CD4-positive, CD25-positive, alpha-beta regulatory T cell (primary cell): ENCODE measurements around the gene EXOSC10. TPM values are rescaled to one million over a fixed set of nuclear protein-coding genes. Genes with fewer than 3 reads are reported as not detected.
A peak's percentile ranks its signal among the peaks of the same experiment; 100 is the strongest.
"Not testable (repeated sequence)": the region's sequence is repeated elsewhere in the genome, so short reads cannot be mapped to it uniquely, and the experiment has no call there.

Experiments
- ATAC-seq, 2 donors: fragments of 150-1000 bp; cut with Tn5 transposase; one replicate each; pipeline ENCODE4 v1.10.0; 2021; ENCODE audit warnings: low read depth in 2 of 2, moderate number of reproducible peaks in 2 of 2, moderate library complexity in 1 of 2
- DNase-seq, 3 donors: peaks; one replicate each; pipeline versions ENCODE4 v3.0.0 to v3.0.0-alpha.2; 2012 to 2022; ENCODE audit warnings: mixed read lengths in 1 of 3
- H3K27ac ChIP-seq: one replicate; pipeline ENCODE4 v1.7.0; 2013; ENCODE audit warnings: mild to moderate bottlenecking, low read length; ENCODE audit not compliant: insufficient read depth, poor library complexity, severe bottlenecking
- H3K27me3 ChIP-seq: one replicate; pipeline ENCODE4 v1.7.0; 2013; ENCODE audit warnings: low read length; ENCODE audit not compliant: control insufficient read depth, insufficient read depth
- H3K36me3 ChIP-seq: one replicate; pipeline ENCODE4 v1.7.0; 2013; ENCODE audit warnings: mild to moderate bottlenecking, low read length, moderate library complexity; ENCODE audit not compliant: control insufficient read depth, insufficient read depth
- H3K4me1 ChIP-seq: 2 replicates; pipeline ENCODE4 v1.7.0; 2013; ENCODE audit warnings: mild to moderate bottlenecking, low read length; ENCODE audit not compliant: insufficient read depth, control insufficient read depth, poor library complexity, severe bottlenecking
- H3K4me3 ChIP-seq: one replicate; pipeline ENCODE4 v1.7.0; 2013; ENCODE audit warnings: low read depth, mild to moderate bottlenecking, low read length, moderate library complexity
- H3K9me3 ChIP-seq, 2 experiments: 1 replicate in 1 of 2; 2 replicates in 1 of 2; pipeline ENCODE4 v1.7.0; 2013; ENCODE audit warnings: low read length in 2 of 2, mild to moderate bottlenecking in 1 of 2, moderate library complexity in 1 of 2; ENCODE audit not compliant: control insufficient read depth in 2 of 2
- H3K27ac Mint-ChIP-seq, 3 donors: one replicate each; pipeline ENCODE4 v1.8.0; 2020 to 2022; ENCODE audit warnings: mild to moderate bottlenecking in 3 of 3, mixed read lengths in 3 of 3, moderate library complexity in 2 of 3
- H3K27me3 Mint-ChIP-seq: one replicate; pipeline ENCODE4 v1.8.0; 2022; ENCODE audit warnings: mild to moderate bottlenecking, mixed read lengths
- H3K36me3 Mint-ChIP-seq: one replicate; pipeline ENCODE4 v1.8.0; 2020; ENCODE audit warnings: mixed read lengths
- H3K4me1 Mint-ChIP-seq, 4 donors: one replicate each; pipeline ENCODE4 v1.8.0; 2020 to 2022; ENCODE audit warnings: mixed read lengths in 4 of 4, mild to moderate bottlenecking in 1 of 4
- H3K4me3 Mint-ChIP-seq, 4 donors: one replicate each; pipeline ENCODE4 v1.8.0; 2020 to 2022; ENCODE audit warnings: mild to moderate bottlenecking in 4 of 4, mixed read lengths in 4 of 4, moderate library complexity in 3 of 4
- H3K9me3 Mint-ChIP-seq, 7 donors: one replicate each; pipeline ENCODE4 v1.8.0; 2020 to 2022; ENCODE audit warnings: mixed read lengths in 7 of 7, mild to moderate bottlenecking in 3 of 7, moderate library complexity in 2 of 7
- polyA plus RNA-seq, 4 donors: library from polyadenylated mRNA; unstranded; fragments of 300-500 nt; fragmentation: Illumina TruSeq; gene quantifications; one replicate each; pipeline ENCODE4 v1.2.3, GENCODE V29; 2021
- total RNA-seq: library from RNA; stranded (reverse); gene quantifications from one replicate; pipeline ENCODE4 v1.2.3, GENCODE V29; 2022

Gene EXOSC10
- total and polyA plus RNA-seq, 5 donors from 2014 or later: 37.0 to 81.7 (median 40.7) TPM

- no peak for ATAC-seq
- no peak overlapping the region for H3K4me3 ChIP-seq
- DNase-seq: no peak
- H3K4me1 Mint-ChIP-seq: no peaks in the 10 kb centered on the region
- no peak overlapping the region for H3K27ac ChIP-seq
- H3K9me3 Mint-ChIP-seq: no peaks in the 10 kb centered on the region
- H3K36me3 ChIP-seq: no peaks in the 10 kb centered on the region
- H3K27ac Mint-ChIP-seq: no peak overlapping the region
- no peaks in the 10 kb centered on the region for H3K9me3 ChIP-seq
- no peaks in the 10 kb centered on the region for H3K36me3 Mint-ChIP-seq
- H3K4me1 ChIP-seq: no peaks in the 10 kb centered on the region
- H3K4me3 Mint-ChIP-seq: no peak overlapping the region
- no peaks in the 10 kb centered on the region for H3K27me3 ChIP-seq
- H3K27me3 Mint-ChIP-seq: peaks cover 4% of the 10 kb centered on the region
Measured at GRCh38 chr1:11044086-11044848, 55.4 kb downstream of the EXOSC10 start.

- DNase-seq (no peak), ATAC-seq (no peak)
- H3K9me3 ChIP-seq: no peaks in the 10 kb centered on the region
- Mint-ChIP-seq H3K36me3 (no peaks in the 10 kb centered on the region), H3K27me3 (peaks cover 4% of the 10 kb centered on the region), H3K4me3 (no peak overlapping the region), H3K9me3 (no peaks in the 10 kb centered on the region), H3K4me1 (no peaks in the 10 kb centered on the region), H3K27ac (no peak overlapping the region)
- no peak overlapping the region for H3K27ac ChIP-seq
- H3K27me3 ChIP-seq: peaks cover 2% of the 10 kb centered on the region
- no peaks in the 10 kb centered on the region for H3K4me1 ChIP-seq
- no peak overlapping the region for H3K4me3 ChIP-seq
- H3K36me3 ChIP-seq: no peaks in the 10 kb centered on the region
Measured at GRCh38 chr1:11042995-11043874, 56.4 kb downstream of the EXOSC10 start.

GRCh38 chr1:11042065-11042464 lies 57.6 kb downstream of the EXOSC10 start:
- no peaks in the 10 kb centered on the region for H3K4me1 ChIP-seq
- peaks cover 2% of the 10 kb centered on the region for H3K27me3 ChIP-seq
- Mint-ChIP-seq H3K4me3 (no peak overlapping the region), H3K27ac (no peak overlapping the region), H3K4me1 (peaks cover 5 to 7% (median 6%) of the 10 kb centered on the region in 4 donors), H3K36me3 (no peaks in the 10 kb centered on the region), H3K9me3 (no peaks in the 10 kb centered on the region), H3K27me3 (peaks cover 12% of the 10 kb centered on the region)
- no peak overlapping the region for H3K27ac ChIP-seq
- no peaks in the 10 kb centered on the region for H3K9me3 ChIP-seq
- ATAC-seq (no peak), DNase-seq (no peak)
- H3K4me3 ChIP-seq: no peak overlapping the region
- H3K36me3 ChIP-seq: no peaks in the 10 kb centered on the region

- Mint-ChIP-seq H3K27ac (no peak overlapping the region), H3K27me3 (peaks cover 12% of the 10 kb centered on the region), H3K4me1 (peaks cover 5 to 7% (median 6%) of the 10 kb centered on the region in 4 donors), H3K9me3 (no peaks in the 10 kb centered on the region), H3K36me3 (no peaks in the 10 kb centered on the region), H3K4me3 (no peak overlapping the region)
- H3K27me3 ChIP-seq: peaks cover 2% of the 10 kb centered on the region
- no peaks in the 10 kb centered on the region for H3K36me3 ChIP-seq
- H3K4me3 ChIP-seq: no peak overlapping the region
- no peaks in the 10 kb centered on the region for H3K4me1 ChIP-seq
- ATAC-seq: no peak
- H3K9me3 ChIP-seq: no peaks in the 10 kb centered on the region
- H3K27ac ChIP-seq: no peak overlapping the region
- DNase-seq: no peak
Measured at GRCh38 chr1:11041048-11041447, 58.6 kb downstream of the EXOSC10 start.

GRCh38 chr1:11040105-11040429 lies 59.6 kb downstream of the EXOSC10 start:
- not testable (repeated sequence) for ATAC-seq, H3K4me1 Mint-ChIP-seq, H3K36me3 Mint-ChIP-seq, H3K27ac ChIP-seq, H3K9me3 ChIP-seq, H3K4me3 Mint-ChIP-seq, DNase-seq, H3K27me3 Mint-ChIP-seq, H3K9me3 Mint-ChIP-seq, H3K4me1 ChIP-seq, H3K4me3 ChIP-seq, H3K27me3 ChIP-seq, H3K27ac Mint-ChIP-seq, H3K36me3 ChIP-seq

- H3K36me3 Mint-ChIP-seq: no peaks in the 10 kb centered on the region
- DNase-seq (no peak), ATAC-seq (no peak)
- peaks cover 5 to 7% (median 6%) of the 10 kb centered on the region in 4 donors for H3K4me1 Mint-ChIP-seq
- no peak overlapping the region for H3K27ac Mint-ChIP-seq
- H3K27me3 ChIP-seq: peaks cover 2% of the 10 kb centered on the region
- no peak overlapping the region for H3K4me3 ChIP-seq
- H3K4me1 ChIP-seq: no peaks in the 10 kb centered on the region
- no peaks in the 10 kb centered on the region for H3K36me3 ChIP-seq
- no peaks in the 10 kb centered on the region for H3K9me3 ChIP-seq
- no peak overlapping the region for H3K27ac ChIP-seq
- no peaks in the 10 kb centered on the region for H3K9me3 Mint-ChIP-seq
- peaks cover 8% of the 10 kb centered on the region for H3K27me3 Mint-ChIP-seq
- H3K4me3 Mint-ChIP-seq: no peak overlapping the region
Measured at GRCh38 chr1:11039351-11040104, 60.1 kb downstream of the EXOSC10 start.

GRCh38 chr1:11037740-11038182 lies 61.9 kb downstream of the EXOSC10 start:
- Mint-ChIP-seq H3K27me3 (peaks cover 8% of the 10 kb centered on the region), H3K4me1 (peaks cover 5 to 7% (median 6%) of the 10 kb centered on the region in 4 donors), H3K9me3 (no peaks in the 10 kb centered on the region), H3K27ac (peak overlapping the region in 1 of 3 donors; percentile 54), H3K36me3 (no peaks in the 10 kb centered on the region), H3K4me3 (no peak overlapping the region)
- no peaks in the 10 kb centered on the region for H3K36me3 ChIP-seq
- no peaks in the 10 kb centered on the region for H3K9me3 ChIP-seq
- peak; percentile 94 to 95 for ATAC-seq
- H3K4me3 ChIP-seq: no peak overlapping the region
- peaks cover 2% of the 10 kb centered on the region for H3K27me3 ChIP-seq
- DNase-seq: peak; percentile 77 to 90 (median 87)
- no peaks in the 10 kb centered on the region for H3K4me1 ChIP-seq
- no peak overlapping the region for H3K27ac ChIP-seq
